ENCODE data around the gene RNASE8.

Gene RNASE8

DNA sequence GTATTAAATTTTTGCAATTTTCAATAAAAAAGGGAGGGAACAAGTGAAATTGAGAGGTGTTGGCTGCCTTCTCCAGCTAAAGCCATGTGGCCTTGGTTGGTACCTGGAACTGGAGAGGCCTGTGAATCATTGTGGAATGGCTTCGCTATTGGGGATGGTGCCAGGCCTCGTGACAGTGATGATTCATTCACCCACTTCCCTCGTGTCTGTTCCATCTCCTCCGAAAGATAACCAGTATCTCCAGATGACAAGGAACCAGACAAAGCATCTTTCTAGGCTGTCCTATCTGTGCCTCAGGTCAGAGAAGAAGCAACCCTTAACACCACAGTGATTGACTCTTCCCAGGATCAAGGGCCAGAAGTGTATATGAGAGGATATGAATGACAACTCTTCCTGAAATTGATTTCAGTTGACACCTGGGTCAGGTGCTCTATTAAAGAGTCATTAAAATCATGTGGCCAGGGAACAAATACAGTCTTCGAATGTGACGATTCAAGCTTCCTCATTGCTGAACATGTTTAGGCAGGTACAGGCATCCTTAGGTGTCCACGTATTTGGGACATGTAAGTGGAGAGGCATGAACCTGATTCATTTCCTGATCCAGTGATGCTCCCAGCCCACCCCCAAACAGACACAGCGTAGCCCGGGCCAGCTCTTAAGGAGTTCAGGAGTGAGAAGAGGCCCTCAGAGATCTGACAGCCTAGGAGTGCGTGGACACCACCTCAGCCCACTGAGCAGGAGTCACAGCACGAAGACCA is 15.8 kb upstream of the RNASE8 start, which contains the start of gene RNASE7:
RNASE7 (plus strand) TSS at position 687 of the 758 bp plus-strand sequence. CDS start 631 bp downstream, outside the sequence.
- no peak for TF ChIP-seq SP1 (IDR thresholded peaks at IDR 0.05)
- DNase-seq (ENCODE audit: extremely low spot score): no peak
- ChIA-PET POLR2A (interaction anchor here (1.4 kb wide), 1 partner anchor 27 kb away, joined by 3 read pairs; no protein-coding TSS in a partner anchor), CTCF (interaction anchor here (3.5 kb wide), 1 partner anchor 26 kb away, joined by 98 read pairs; no protein-coding TSS in a partner anchor)

GRCh38 chr14:21042918-21043317 is 14.7 kb upstream of the RNASE8 start:
- no peak for DNase-seq (ENCODE audit: extremely low spot score)
- POLR2A ChIA-PET: interaction anchor here (1.4 kb wide), 1 partner anchor 62 kb away, joined by 3 read pairs; no protein-coding TSS in a partner anchor
- CTCF ChIA-PET: interaction anchor here (0.7 to 1.8 kb wide), 3 partner anchors 24 to 44 kb away, joined by 3 to 17 read pairs (median 3); no protein-coding TSS in a partner anchor
- TF ChIP-seq FOXA1 (IDR thresholded peaks at IDR 0.05) (no peak), ELF4 (IDR thresholded peaks at IDR 0.05) (no peak), L3MBTL2 (conservative IDR thresholded peaks at IDR 0.05) (no peak), NFRKB (IDR thresholded peaks at IDR 0.05) (no peak), CTBP1 (IDR thresholded peaks at IDR 0.05; ENCODE audit: borderline replicate concordance) (no peak), HDGF (IDR thresholded peaks at IDR 0.05; ENCODE audit: borderline replicate concordance) (no peak), SP1 (IDR thresholded peaks at IDR 0.05) (no peak), FOXM1 (IDR thresholded peaks at IDR 0.05; ENCODE audit: borderline replicate concordance) (no peak), ZNF384 (IDR thresholded peaks at IDR 0.05) (no peak), LEF1 (IDR thresholded peaks at IDR 0.05; ENCODE audit: borderline replicate concordance) (no peak), SUZ12 (IDR thresholded peaks at IDR 0.05) (no peak), BHLHE40 (IDR thresholded peaks at IDR 0.05; ENCODE audit: borderline replicate concordance) (no peak)

DNA sequence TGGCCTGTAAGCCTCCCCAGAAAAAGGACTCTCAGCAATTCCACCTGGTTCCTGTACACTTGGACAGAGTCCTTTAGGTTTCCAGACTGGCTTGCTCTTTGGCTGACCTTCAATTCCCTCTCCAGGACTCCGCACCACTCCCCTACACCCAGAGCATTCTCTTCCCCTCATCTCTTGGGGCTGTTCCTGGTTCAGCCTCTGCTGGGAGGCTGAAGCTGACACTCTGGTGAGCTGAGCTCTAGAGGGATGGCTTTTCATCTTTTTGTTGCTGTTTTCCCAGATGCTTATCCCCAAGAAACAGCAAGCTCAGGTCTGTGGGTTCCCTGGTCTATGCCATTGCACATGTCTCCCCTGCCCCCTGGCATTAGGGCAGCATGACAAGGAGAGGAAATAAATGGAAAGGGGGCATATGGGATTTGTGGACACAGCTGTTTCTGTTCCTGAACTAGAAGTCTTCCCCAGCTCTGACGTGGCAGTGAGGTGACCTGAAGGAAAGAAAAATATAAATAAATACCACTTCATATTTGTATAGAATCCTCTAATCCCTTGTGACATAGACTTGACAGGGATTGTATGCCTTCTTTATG is 14.1 kb upstream of the RNASE8 start:
- ChIA-PET POLR2A (interaction anchor here (0.9 to 1.4 kb wide), 2 partner anchors 28 to 61 kb away, joined by 3 read pairs; no protein-coding TSS in a partner anchor), CTCF (interaction anchor here (0.6 to 1.8 kb wide), 6 partner anchors 15 to 43 kb away, joined by 3 to 17 read pairs (median 3); no protein-coding TSS in a partner anchor)
- DNase-seq (ENCODE audit: extremely low spot score): no peak

GRCh38 chr14:21043974-21044618 is 13.5 kb upstream of the RNASE8 start:
- ChIA-PET POLR2A (interaction anchor here (0.9 to 1.4 kb wide), 2 partner anchors 28 to 61 kb away, joined by 3 read pairs; no protein-coding TSS in a partner anchor), CTCF (interaction anchor here (0.6 to 1.8 kb wide), 6 partner anchors 14 to 60 kb away, joined by 3 to 17 read pairs (median 4); no protein-coding TSS in a partner anchor)
- no peak for DNase-seq (ENCODE audit: extremely low spot score)
- no peak for TF ChIP-seq FOXM1 (IDR thresholded peaks at IDR 0.05; ENCODE audit: borderline replicate concordance)
- no peak for TF ChIP-seq FOXA1 (IDR thresholded peaks at IDR 0.05)
- no peak for TF ChIP-seq ARNT (IDR thresholded peaks at IDR 0.05)
- TF ChIP-seq SUZ12 (IDR thresholded peaks at IDR 0.05): no peak
- TF ChIP-seq FOXK2 (IDR thresholded peaks at IDR 0.05): no peak
- TF ChIP-seq PKNOX1 (IDR thresholded peaks at IDR 0.05): no peak
- TF ChIP-seq L3MBTL2 (conservative IDR thresholded peaks at IDR 0.05): no peak
- TF ChIP-seq TARDBP (IDR thresholded peaks at IDR 0.05): no peak
- no peak for TF ChIP-seq BHLHE40 (IDR thresholded peaks at IDR 0.05; ENCODE audit: borderline replicate concordance)
- no peak for TF ChIP-seq HDGF (IDR thresholded peaks at IDR 0.05; ENCODE audit: borderline replicate concordance)
- TF ChIP-seq SP1 (IDR thresholded peaks at IDR 0.05): no peak
- no peak for TF ChIP-seq NFRKB (IDR thresholded peaks at IDR 0.05)
- no peak for TF ChIP-seq ZNF384 (IDR thresholded peaks at IDR 0.05)
- TF ChIP-seq CTBP1 (IDR thresholded peaks at IDR 0.05; ENCODE audit: borderline replicate concordance): no peak
- TF ChIP-seq ELF4 (IDR thresholded peaks at IDR 0.05): no peak

More for the DNA sequence above, 14.1 kb upstream of the RNASE8 start:
- no peak for TF ChIP-seq LEF1 (IDR thresholded peaks at IDR 0.05; ENCODE audit: borderline replicate concordance)
- no peak for TF ChIP-seq FOXK2 (IDR thresholded peaks at IDR 0.05)
- no peak for TF ChIP-seq NFRKB (IDR thresholded peaks at IDR 0.05)
- TF ChIP-seq BHLHE40 (IDR thresholded peaks at IDR 0.05; ENCODE audit: borderline replicate concordance): no peak
- no peak for TF ChIP-seq ELF4 (IDR thresholded peaks at IDR 0.05)
- TF ChIP-seq FOXA1 (IDR thresholded peaks at IDR 0.05): no peak
- no peak for TF ChIP-seq SUZ12 (IDR thresholded peaks at IDR 0.05)
- TF ChIP-seq SP1 (IDR thresholded peaks at IDR 0.05): no peak
- TF ChIP-seq FOXM1 (IDR thresholded peaks at IDR 0.05; ENCODE audit: borderline replicate concordance): no peak
- TF ChIP-seq HDGF (IDR thresholded peaks at IDR 0.05; ENCODE audit: borderline replicate concordance): no peak
- TF ChIP-seq TARDBP (IDR thresholded peaks at IDR 0.05): no peak
- TF ChIP-seq PKNOX1 (IDR thresholded peaks at IDR 0.05): no peak
- TF ChIP-seq ARNT (IDR thresholded peaks at IDR 0.05): no peak
- TF ChIP-seq CTBP1 (IDR thresholded peaks at IDR 0.05; ENCODE audit: borderline replicate concordance): no peak
- TF ChIP-seq L3MBTL2 (conservative IDR thresholded peaks at IDR 0.05): no peak
- TF ChIP-seq ZNF384 (IDR thresholded peaks at IDR 0.05): no peak

GRCh38 chr14:21047378-21047781 is 10.2 kb upstream of the RNASE8 start:
- POLR2A ChIA-PET: interaction anchor here (0.6 kb wide), 1 partner anchor 11 kb away, joined by 3 read pairs; no protein-coding TSS in a partner anchor
- DNase-seq (ENCODE audit: extremely low spot score): no peak
- CTCF ChIA-PET: interaction anchor here (1.1 to 3.0 kb wide), 3 partner anchors 23 to 77 kb away, joined by 3 to 14 read pairs (median 3); partner anchors contain the start of gene ARHGEF40
- TF ChIP-seq FOXA1 (IDR thresholded peaks at IDR 0.05): no peak
- TF ChIP-seq BHLHE40 (IDR thresholded peaks at IDR 0.05; ENCODE audit: borderline replicate concordance): no peak
- TF ChIP-seq LEF1 (IDR thresholded peaks at IDR 0.05; ENCODE audit: borderline replicate concordance): no peak
- no peak for TF ChIP-seq SP1 (IDR thresholded peaks at IDR 0.05)
- no peak for TF ChIP-seq TARDBP (IDR thresholded peaks at IDR 0.05)
- no peak for TF ChIP-seq ARNT (IDR thresholded peaks at IDR 0.05)
- no peak for TF ChIP-seq ELF4 (IDR thresholded peaks at IDR 0.05)
- TF ChIP-seq NFRKB (IDR thresholded peaks at IDR 0.05): no peak
- no peak for TF ChIP-seq ZNF384 (IDR thresholded peaks at IDR 0.05)
- no peak for TF ChIP-seq SUZ12 (IDR thresholded peaks at IDR 0.05)
- no peak for TF ChIP-seq HDGF (IDR thresholded peaks at IDR 0.05; ENCODE audit: borderline replicate concordance)
- no peak for TF ChIP-seq L3MBTL2 (conservative IDR thresholded peaks at IDR 0.05)
- no peak for TF ChIP-seq FOXK2 (IDR thresholded peaks at IDR 0.05)
- no peak for TF ChIP-seq PKNOX1 (IDR thresholded peaks at IDR 0.05)
- no peak for TF ChIP-seq FOXM1 (IDR thresholded peaks at IDR 0.05; ENCODE audit: borderline replicate concordance)
- no peak for TF ChIP-seq CTBP1 (IDR thresholded peaks at IDR 0.05; ENCODE audit: borderline replicate concordance)
